GM18870 (cell line): Measurements from ENCODE around the gene ZNF134.

Experiments used
- ATAC-seq: cut with Tn5 transposase; IDR thresholded peaks from one replicate; pipeline ENCODE4 v1.9.1; 2021; ENCODE audit warnings: moderate library complexity; ENCODE audit not compliant: unreplicated experiment

ZNF134 gene

GRCh38 chr19:57637379-57637778, 23.3 kb downstream of the ZNF134 start:
- no peak for ATAC-seq

GRCh38 chr19:57641715-57642234, 27.7 kb downstream of the ZNF134 start:
- ATAC-seq: no peak

GRCh38 chr19:57642396-57643046, 28.5 kb downstream of the ZNF134 start:
- ATAC-seq: no peak

- no peak for ATAC-seq
These were observed 29.7 kb downstream of the ZNF134 start for GRCh38 chr19:57643734-57644133.

- no peak for ATAC-seq
These were observed 34.4 kb downstream of the ZNF134 start for GRCh38 chr19:57648331-57649003.

GRCh38 chr19:57651654-57651996, 37.6 kb downstream of the ZNF134 start:
- no peak for ATAC-seq

- ATAC-seq: no peak
These were observed 39.6 kb downstream of the ZNF134 start for GRCh38 chr19:57653689-57654088.

GRCh38 chr19:57655443-57655842, 41.4 kb downstream of the ZNF134 start:
- ATAC-seq: no peak

GRCh38 chr19:57656346-57656745, 42.3 kb downstream of the ZNF134 start:
- no peak for ATAC-seq

GRCh38 chr19:57664269-57665127, 50.5 kb downstream of the ZNF134 start:
- no peak for ATAC-seq

GRCh38 chr19:57665261-57665806, 51.3 kb downstream of the ZNF134 start:
- no peak for ATAC-seq

- ATAC-seq: no peak
These were observed 53.2 kb downstream of the ZNF134 start for GRCh38 chr19:57667228-57667627.

GRCh38 chr19:57668635-57669034, 54.6 kb downstream of the ZNF134 start, which contains the start of gene ZSCAN4:
ZSCAN4 (plus strand) TSS chr19:57668935; CDS start chr19:57676146, 7,211 bp downstream.
- no peak for ATAC-seq

- ATAC-seq: no peak
These were observed 57.3 kb downstream of the ZNF134 start for GRCh38 chr19:57671124-57671895.

- ATAC-seq: no peak
These were observed 58.4 kb downstream of the ZNF134 start for GRCh38 chr19:57672466-57672865.
